ENCODE results near the gene PDPR. TPM values are rescaled to one million over a fixed set of nuclear protein-coding genes. Genes with fewer than 3 reads are reported as not detected.

Gene PDPR
- total and polyA plus RNA-seq, 4 donors: 2.2 to 13.5 (median 6.5) TPM

- WGBS: 92% methylated on average over 7 of the region's 7 CpGs
- H3K27ac ChIP-seq (ENCODE audit: low read depth in 1 of 2, low read length in 2 of 2): no peak overlapping the region
Observed at GRCh38 chr16:70158261-70158939, 44.3 kb downstream of the PDPR start.

More at GRCh38 chr16:70158261-70158939, 44.3 kb downstream of the PDPR start:
- no peak for DNase-seq (ENCODE audit: low spot score)
- TF ChIP-seq, protein P1, sequence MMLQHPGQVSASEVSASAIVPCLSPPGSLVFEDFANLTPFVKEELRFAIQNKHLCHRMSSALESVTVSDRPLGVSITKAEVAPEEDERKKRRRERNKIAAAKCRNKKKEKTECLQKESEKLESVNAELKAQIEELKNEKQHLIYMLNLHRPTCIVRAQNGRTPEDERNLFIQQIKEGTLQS (IDR thresholded peaks at IDR 0.05): no peak
- TF ChIP-seq FOXA1 (IDR thresholded peaks at IDR 0.05) (no peak), REST (IDR thresholded peaks at IDR 0.05) (no peak), RXRA (IDR thresholded peaks at IDR 0.05) (no peak), GABPA (IDR thresholded peaks at IDR 0.05 in 1 of 2, conservative IDR thresholded peaks at IDR 0.05 in 1 of 2) (no peak), FOXA2 (IDR thresholded peaks at IDR 0.05) (no peak), HNF4A (conservative IDR thresholded peaks at IDR 0.05) (no peak), SP1 (IDR thresholded peaks at IDR 0.05) (no peak), YY1 (IDR thresholded peaks at IDR 0.05) (no peak), NR2F2 (IDR thresholded peaks at IDR 0.05) (no peak), EGR1 (IDR thresholded peaks at IDR 0.05; ENCODE audit: low read depth in 2 of 2) (no peak), JUND (IDR thresholded peaks at IDR 0.05) (no peak), HNF4G (IDR thresholded peaks at IDR 0.05) (no peak), TAF1 (conservative IDR thresholded peaks at IDR 0.05) (no peak), RAD21 (IDR thresholded peaks at IDR 0.05) (no peak)
- TF ChIP-seq, protein P2, sequence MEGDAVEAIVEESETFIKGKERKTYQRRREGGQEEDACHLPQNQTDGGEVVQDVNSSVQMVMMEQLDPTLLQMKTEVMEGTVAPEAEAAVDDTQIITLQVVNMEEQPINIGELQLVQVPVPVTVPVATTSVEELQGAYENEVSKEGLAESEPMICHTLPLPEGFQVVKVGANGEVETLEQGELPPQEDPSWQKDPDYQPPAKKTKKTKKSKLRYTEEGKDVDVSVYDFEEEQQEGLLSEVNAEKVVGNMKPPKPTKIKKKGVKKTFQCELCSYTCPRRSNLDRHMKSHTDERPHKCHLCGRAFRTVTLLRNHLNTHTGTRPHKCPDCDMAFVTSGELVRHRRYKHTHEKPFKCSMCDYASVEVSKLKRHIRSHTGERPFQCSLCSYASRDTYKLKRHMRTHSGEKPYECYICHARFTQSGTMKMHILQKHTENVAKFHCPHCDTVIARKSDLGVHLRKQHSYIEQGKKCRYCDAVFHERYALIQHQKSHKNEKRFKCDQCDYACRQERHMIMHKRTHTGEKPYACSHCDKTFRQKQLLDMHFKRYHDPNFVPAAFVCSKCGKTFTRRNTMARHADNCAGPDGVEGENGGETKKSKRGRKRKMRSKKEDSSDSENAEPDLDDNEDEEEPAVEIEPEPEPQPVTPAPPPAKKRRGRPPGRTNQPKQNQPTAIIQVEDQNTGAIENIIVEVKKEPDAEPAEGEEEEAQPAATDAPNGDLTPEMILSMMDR (IDR thresholded peaks at IDR 0.05; ENCODE audit: low read depth, low read length, missing input control): no peak
- TF ChIP-seq, protein P3, sequence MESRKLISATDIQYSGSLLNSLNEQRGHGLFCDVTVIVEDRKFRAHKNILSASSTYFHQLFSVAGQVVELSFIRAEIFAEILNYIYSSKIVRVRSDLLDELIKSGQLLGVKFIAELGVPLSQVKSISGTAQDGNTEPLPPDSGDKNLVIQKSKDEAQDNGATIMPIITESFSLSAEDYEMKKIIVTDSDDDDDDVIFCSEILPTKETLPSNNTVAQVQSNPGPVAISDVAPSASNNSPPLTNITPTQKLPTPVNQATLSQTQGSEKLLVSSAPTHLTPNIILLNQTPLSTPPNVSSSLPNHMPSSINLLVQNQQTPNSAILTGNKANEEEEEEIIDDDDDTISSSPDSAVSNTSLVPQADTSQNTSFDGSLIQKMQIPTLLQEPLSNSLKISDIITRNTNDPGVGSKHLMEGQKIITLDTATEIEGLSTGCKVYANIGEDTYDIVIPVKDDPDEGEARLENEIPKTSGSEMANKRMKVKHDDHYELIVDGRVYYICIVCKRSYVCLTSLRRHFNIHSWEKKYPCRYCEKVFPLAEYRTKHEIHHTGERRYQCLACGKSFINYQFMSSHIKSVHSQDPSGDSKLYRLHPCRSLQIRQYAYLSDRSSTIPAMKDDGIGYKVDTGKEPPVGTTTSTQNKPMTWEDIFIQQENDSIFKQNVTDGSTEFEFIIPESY (IDR thresholded peaks at IDR 0.05): no peak
- TF ChIP-seq, protein P4, sequence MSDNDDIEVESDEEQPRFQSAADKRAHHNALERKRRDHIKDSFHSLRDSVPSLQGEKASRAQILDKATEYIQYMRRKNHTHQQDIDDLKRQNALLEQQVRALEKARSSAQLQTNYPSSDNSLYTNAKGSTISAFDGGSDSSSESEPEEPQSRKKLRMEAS (IDR thresholded peaks at IDR 0.05): no peak
- Histone ChIP-seq H3K4me1 (ENCODE audit: control insufficient read depth in 4 of 4, insufficient read depth in 4 of 4, low read length in 3 of 4) (peaks cover 0 to 10% (median 6%) of the 10 kb centered on the region in 4 donors), H3K36me3 (ENCODE audit: control insufficient read depth in 4 of 4, insufficient read depth in 3 of 4, low read depth in 1 of 4, low read length in 3 of 4) (peaks cover 10 to 91% (median 53%) of the 10 kb centered on the region in 4 donors), H3K4me3 (ENCODE audit: low read depth in 1 of 3, low read length in 3 of 3) (no peak overlapping the region), H3K9me3 (ENCODE audit: control insufficient read depth in 4 of 4, low read length in 3 of 4) (no peaks in the 10 kb centered on the region), H3K9ac (ENCODE audit: low read depth in 1 of 2, low read length in 2 of 2) (no peak overlapping the region), H3K27me3 (ENCODE audit: control insufficient read depth in 4 of 4, insufficient read depth in 4 of 4, low read length in 3 of 4) (no peaks in the 10 kb centered on the region)

Data from liver (tissue), 9 donors.